H1 (cell line): ENCODE measurements around the gene GNG8. TPM values are rescaled to one million over a fixed set of nuclear protein-coding genes. Genes with fewer than 3 reads are reported as not detected.

Experiments
- PHF8 ChIP-seq: fragments of 200-600 bp; sonication (generic); conservative IDR thresholded peaks from 2 replicates; pipeline ENCODE4 v1.7.1; 2012; ENCODE audit warnings: low read depth, mild to moderate bottlenecking, inconsistent platforms, low read length, moderate library complexity
- TCF12 ChIP-seq: IDR thresholded peaks from 2 replicates; pipeline ENCODE4 v1.6.1; 2011; ENCODE audit warnings: low read depth, mild to moderate bottlenecking, low read length
- polyA plus RNA-seq, 7 experiments: library from polyadenylated mRNA; depleted of rRNA in 3 of 7; stranded (reverse) in 5 of 7; unstranded in 2 of 7; fragments of >200 nt in 5 of 7; fragments of 200-250 nt in 2 of 7; gene quantifications; 1 replicate in 5 of 7; 2 replicates in 1 of 7; 4 replicates in 1 of 7; pipeline versions ENCODE4 v1.2.1 to v1.2.3, GENCODE V29; 2011 to 2013; ENCODE audit warnings: missing spikeins in 2 of 7, mixed read lengths in 2 of 7
- total RNA-seq: library from RNA; stranded (reverse); fragmentation: NEBNext Ultra II Directional; extraction: Animal tissue kit (Norgen Biotek cat#: 25700); gene quantifications from 2 replicates; pipeline ENCODE4 v1.2.1, GENCODE V29; 2021

The GNG8 gene
- total and polyA plus RNA-seq, 2 of the 8 experiments (the other 6 are each of a cell fraction or from before 2014, with no cell fraction given), result not detected

DNA sequence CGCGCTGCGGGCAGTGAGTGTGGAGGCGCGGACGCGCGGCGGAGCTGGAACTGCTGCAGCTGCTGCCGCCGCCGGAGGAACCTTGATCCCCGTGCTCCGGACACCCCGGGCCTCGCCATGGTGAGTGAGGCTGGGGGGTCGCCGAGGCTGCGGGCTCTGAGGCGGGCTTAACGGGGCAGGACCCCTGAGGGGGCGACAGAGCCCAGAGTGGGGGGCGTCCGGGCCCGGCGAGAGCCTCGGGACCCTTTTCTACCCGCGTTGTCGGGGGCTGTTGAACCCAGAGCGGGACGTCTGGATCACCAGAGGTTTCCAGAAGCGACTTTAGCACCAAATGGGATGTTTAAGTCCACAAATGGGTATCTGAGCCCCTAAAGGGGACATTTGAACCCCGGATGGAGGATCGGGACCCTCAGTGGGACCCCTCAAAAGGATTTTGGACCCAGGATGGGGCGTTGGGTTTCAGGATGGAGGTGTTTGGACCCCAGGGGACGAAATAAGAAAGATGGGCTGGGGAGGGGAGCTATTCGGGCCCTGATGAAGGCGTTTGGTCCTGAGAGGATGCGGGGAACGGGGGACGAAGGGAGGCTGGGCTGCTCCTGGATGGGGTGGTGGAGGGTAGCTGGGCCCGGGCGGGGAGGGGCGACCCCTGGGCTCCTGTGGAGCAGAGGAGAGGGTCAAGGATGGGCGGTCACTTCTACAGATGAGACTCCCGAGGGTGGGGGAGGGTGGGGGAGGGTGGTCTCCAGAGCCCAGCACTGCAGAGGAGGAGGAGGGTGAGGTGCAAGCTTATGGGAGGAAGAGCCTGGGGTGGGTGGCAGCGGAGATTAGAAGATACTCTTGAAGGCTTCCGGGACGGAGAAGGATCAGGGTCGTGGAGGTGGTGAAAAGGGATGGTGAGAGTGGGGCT is 34.4 kb downstream of the GNG8 start, which contains the start of gene CALM3 (continued):
- TF ChIP-seq TCF12 (no peak), PHF8 (peak; percentile 73)
